WTC11 (cell line): ENCODE results near the gene BOD1L1. TPM values are rescaled to one million over a fixed set of nuclear protein-coding genes. Genes with fewer than 3 reads are reported as not detected.

ENCODE experiments used
- ATAC-seq: fragments of 200-7000 bp; cut with Tn5 transposase; 2 replicates; pipeline ENCODE4 v1.10.0; 2021; ENCODE audit warnings: mild to moderate bottlenecking, moderate library complexity
- CTCF ChIA-PET: fragments of 300-600 bp; sonication (Branson Sonifier 250); formaldehyde crosslinking; loops from one replicate; lab custom pipeline; 2021; ENCODE audit warnings: antibody characterized with exemption; lab: Charles Lee
- POLR2A ChIA-PET: fragments of 350-600 bp; sonication (Branson Sonifier 250); formaldehyde crosslinking; loops from one replicate; lab custom pipeline; 2021; ENCODE audit warnings: antibody characterized with exemption; lab: Charles Lee
- DNase-seq: peaks from one replicate; pipeline ENCODE4 v3.0.0; 2021; ENCODE audit warnings: low spot score
- H3K27ac Mint-ChIP-seq: 2 replicates; pipeline ENCODE4 v1.8.0; 2021; ENCODE audit warnings: mixed read lengths
- H3K27me3 Mint-ChIP-seq: 2 replicates; pipeline ENCODE4 v1.8.0; 2021; ENCODE audit warnings: low read depth, mild to moderate bottlenecking, moderate library complexity, mixed read lengths
- H3K36me3 Mint-ChIP-seq: 2 replicates; pipeline ENCODE4 v1.8.0; 2021; ENCODE audit warnings: mixed read lengths
- H3K4me1 Mint-ChIP-seq: 2 replicates; pipeline ENCODE4 v1.8.0; 2022; ENCODE audit warnings: mixed read lengths
- H3K4me3 Mint-ChIP-seq: 2 replicates; pipeline ENCODE4 v1.8.0; 2021; ENCODE audit warnings: mild to moderate bottlenecking, moderate library complexity, mixed read lengths
- H3K9me3 Mint-ChIP-seq: 2 replicates; pipeline ENCODE4 v1.8.0; 2021; ENCODE audit warnings: mixed read lengths
- ATF1 ChIP-seq: sonication (generic); formaldehyde crosslinking; IDR thresholded peaks from 2 replicates; pipeline ENCODE4 v1.8.1; 2023; ENCODE audit warnings: mild to moderate bottlenecking, moderate library complexity, missing genetic modification reagents
- CREB1 ChIP-seq: sonication (generic); formaldehyde crosslinking; IDR thresholded peaks from 2 replicates; pipeline ENCODE4 v1.8.0; 2023; ENCODE audit warnings: mild to moderate bottlenecking, missing genetic modification reagents
- CREM ChIP-seq: sonication (generic); formaldehyde crosslinking; IDR thresholded peaks from 2 replicates; pipeline ENCODE4 v1.8.1; 2022; ENCODE audit warnings: mild to moderate bottlenecking, missing genetic modification reagents, moderate library complexity
- E2F4 ChIP-seq: sonication (generic); formaldehyde crosslinking; IDR thresholded peaks from 2 replicates; pipeline ENCODE4 v1.8.1; 2022; ENCODE audit warnings: low read depth, mild to moderate bottlenecking, moderate library complexity, missing genetic modification reagents, borderline replicate concordance
- EMX1 ChIP-seq: fragments of 250-450 bp; sonication (Bioruptor Pico); IDR thresholded peaks from 2 replicates; pipeline ENCODE4 v1.8.0; 2021; ENCODE audit warnings: mild to moderate bottlenecking
- ERG ChIP-seq: fragments of 250-450 bp; sonication (Bioruptor Pico); IDR thresholded peaks from 2 replicates; pipeline ENCODE4 v1.8.0; 2021; ENCODE audit warnings: mild to moderate bottlenecking
- ESRRA ChIP-seq: sonication (generic); formaldehyde crosslinking; IDR thresholded peaks from 2 replicates; pipeline ENCODE4 v1.8.1; 2022; ENCODE audit warnings: mild to moderate bottlenecking, missing genetic modification reagents, borderline replicate concordance
- FOXK1 ChIP-seq: sonication (generic); formaldehyde crosslinking; IDR thresholded peaks from 2 replicates; pipeline ENCODE4 v1.8.0; 2022; ENCODE audit warnings: mild to moderate bottlenecking, moderate library complexity, missing genetic modification reagents
- GTF2I ChIP-seq: fragments of 250-450 bp; sonication (Bioruptor Pico); conservative IDR thresholded peaks from 2 replicates; pipeline ENCODE4 v1.4.0; 2021; ENCODE audit warnings: mild to moderate bottlenecking
- HMGA2 ChIP-seq: fragments of 250-450 bp; sonication (Bioruptor Pico); IDR thresholded peaks from 2 replicates; pipeline ENCODE4 v1.4.0; 2021; ENCODE audit warnings: mild to moderate bottlenecking, moderate library complexity
- KAT7 ChIP-seq: sonication (generic); formaldehyde crosslinking; IDR thresholded peaks from 2 replicates; pipeline ENCODE4 v1.8.1; 2023; ENCODE audit warnings: missing genetic modification reagents, mild to moderate bottlenecking, borderline replicate concordance
- MYBL2 ChIP-seq: sonication (generic); formaldehyde crosslinking; IDR thresholded peaks from 2 replicates; pipeline ENCODE4 v1.8.1; 2023; ENCODE audit warnings: mild to moderate bottlenecking, moderate library complexity, missing genetic modification reagents
- NFATC4 ChIP-seq: fragments of 250-450 bp; sonication (Bioruptor Pico); IDR thresholded peaks from 2 replicates; pipeline ENCODE4 v1.9.0; 2021; ENCODE audit warnings: mild to moderate bottlenecking
- PRDM15 ChIP-seq: sonication (generic); formaldehyde crosslinking; IDR thresholded peaks from 2 replicates; pipeline ENCODE4 v1.8.0; 2022; ENCODE audit warnings: missing genetic modification reagents
- RELA ChIP-seq: sonication (generic); formaldehyde crosslinking; IDR thresholded peaks from 2 replicates; pipeline ENCODE4 v1.8.1; 2022; ENCODE audit warnings: missing genetic modification reagents, mild to moderate bottlenecking, borderline replicate concordance
- RORB ChIP-seq: fragments of 250-450 bp; sonication (Bioruptor Pico); IDR thresholded peaks from 2 replicates; pipeline ENCODE4 v1.9.0; 2021; ENCODE audit warnings: mild to moderate bottlenecking
- SOX15 ChIP-seq: fragments of 250-450 bp; sonication (Bioruptor Pico); IDR thresholded peaks from 2 replicates; pipeline ENCODE4 v1.9.0; 2021; ENCODE audit warnings: mild to moderate bottlenecking
- TP53 ChIP-seq: sonication (generic); formaldehyde crosslinking; IDR thresholded peaks from 2 replicates; pipeline ENCODE4 v1.8.1; 2023; ENCODE audit warnings: mild to moderate bottlenecking, missing genetic modification reagents
- ZNF396 ChIP-seq: fragments of 250-450 bp; sonication (Bioruptor Pico); IDR thresholded peaks from 2 replicates; pipeline ENCODE4 v1.8.0; 2021; ENCODE audit warnings: mild to moderate bottlenecking, moderate library complexity, borderline replicate concordance
- ZNF423 ChIP-seq: fragments of 250-450 bp; sonication (Bioruptor Pico); IDR thresholded peaks from 2 replicates; pipeline ENCODE4 v2.1.2; 2022; ENCODE audit warnings: mild to moderate bottlenecking, moderate library complexity
- ZNF671 ChIP-seq: fragments of 250-450 bp; sonication (Bioruptor Pico); IDR thresholded peaks from 2 replicates; pipeline ENCODE4 v1.8.0; 2021; ENCODE audit warnings: mild to moderate bottlenecking
- ZSCAN18 ChIP-seq: fragments of 250-450 bp; sonication (Bioruptor Pico); IDR thresholded peaks from 2 replicates; pipeline ENCODE4 v2.1.2; 2022; ENCODE audit warnings: mild to moderate bottlenecking, moderate library complexity
- total RNA-seq: library from RNA; stranded (reverse); gene quantifications from 3 replicates; pipeline ENCODE4 v1.2.3, GENCODE V29; 2021

BOD1L1 gene
- total RNA-seq, 1 experiment from 2014 or later, result 43.5 TPM

- CTCF ChIA-PET, result interaction anchor here (0.9 to 2.0 kb wide), 3 partner anchors 15 to 817 kb away, joined by 3 to 6 read pairs (median 3); no protein-coding TSS in a partner anchor
These were observed 81.2 kb downstream of the BOD1L1 start for GRCh38 chr4:13546142-13546940.

GRCh38 chr4:13545394-13545808 lies 82.1 kb downstream of the BOD1L1 start:
- POLR2A ChIA-PET, result no interaction called here
- no peak for ATAC-seq
- H3K27me3 Mint-ChIP-seq, result peaks cover 97% of the 10 kb centered on the region
- H3K4me1 Mint-ChIP-seq, result peaks cover 48% of the 10 kb centered on the region
- no peak overlapping the region for H3K27ac Mint-ChIP-seq
- DNase-seq, result no peak
- no peaks in the 10 kb centered on the region for H3K9me3 Mint-ChIP-seq
- TF ChIP-seq TP53 (CRISPR knock-in tag) (no peak), CREM (CRISPR knock-in tag) (no peak), RORB (CRISPR knock-in tag) (no peak), KAT7 (CRISPR knock-in tag) (no peak), RELA (no peak), FOXK1 (CRISPR knock-in tag) (no peak), MYBL2 (CRISPR knock-in tag) (no peak), ZNF671 (CRISPR knock-in tag) (no peak), CREB1 (CRISPR knock-in tag) (no peak), E2F4 (CRISPR knock-in tag) (no peak), NFATC4 (CRISPR knock-in tag) (no peak), ATF1 (CRISPR knock-in tag) (no peak), GTF2I (no peak), ERG (no peak), HMGA2 (CRISPR knock-in tag) (no peak), ZNF423 (no peak), ESRRA (no peak)
- CTCF ChIA-PET, result no interaction called here
- H3K4me3 Mint-ChIP-seq, result peak overlapping the region; percentile 83
- 0 out of 2 replicates have a peak, but pooled peaks cover 3% of the 10 kb centered on the region for H3K36me3 Mint-ChIP-seq

More at GRCh38 chr4:13546142-13546940, 81.2 kb downstream of the BOD1L1 start:
- Mint-ChIP-seq H3K27ac (no peak overlapping the region), H3K4me1 (peaks cover 38% of the 10 kb centered on the region), H3K27me3 (peaks cover 97% of the 10 kb centered on the region), H3K4me3 (peak overlapping the region; percentile 91), H3K9me3 (no peaks in the 10 kb centered on the region), H3K36me3 (0 out of 2 replicates have a peak, but pooled peaks cover 3% of the 10 kb centered on the region)
- POLR2A ChIA-PET, result interaction anchor here (0.6 kb wide), 1 partner anchor 374 kb away, joined by 3 read pairs; no protein-coding TSS in a partner anchor
- DNase-seq, result no peak
- no peak for ATAC-seq
- no peak for TF ChIP-seq EMX1 (CRISPR knock-in tag)
- TF ChIP-seq SOX15, result no peak
- TF ChIP-seq ZNF396 (CRISPR knock-in tag), result no peak
- no peak for TF ChIP-seq KAT7 (CRISPR knock-in tag)
- no peak for TF ChIP-seq ZNF423
- no peak for TF ChIP-seq PRDM15 (CRISPR knock-in tag)
- TF ChIP-seq ZSCAN18, result no peak
